ENCODE data around the gene ZFR2. TPM values are rescaled to one million over a fixed set of nuclear protein-coding genes. Genes with fewer than 3 reads are reported as not detected.
"Not testable (repeated sequence)": the region's sequence is repeated elsewhere in the genome, so short reads cannot be mapped to it uniquely, and the experiment has no call there.

The ZFR2 gene
- total RNA-seq, 1 experiment from 2014 or later, result not detected

- intact Hi-C loops (cut with micrococcal nuclease; ENCODE audit: unreplicated experiment), result no loop called here
- no peak for TF ChIP-seq CTCF (IDR thresholded peaks at IDR 0.05; ENCODE audit: unreplicated experiment)
These were observed 109.2 kb downstream of the ZFR2 start for GRCh38 chr19:3759482-3760254.

GRCh38 chr19:3758297-3758696 is 110.5 kb downstream of the ZFR2 start:
- CTCF ChIA-PET, result interaction anchor here (0.6 kb wide), 1 partner anchor 68 kb away, joined by 3 read pairs; no protein-coding TSS in a partner anchor
- intact Hi-C loops (cut with micrococcal nuclease; ENCODE audit: unreplicated experiment); H3K4me1 Mint-ChIP-seq (ENCODE audit: low read depth, unreplicated experiment); H3K27me3 Mint-ChIP-seq (ENCODE audit: unreplicated experiment); H3K9me3 Mint-ChIP-seq (ENCODE audit: low read depth, unreplicated experiment); H3K4me3 Mint-ChIP-seq (ENCODE audit: low read depth, unreplicated experiment); DNase-seq; H3K27ac Mint-ChIP-seq (ENCODE audit: unreplicated experiment); BruUV-seq (replicated peaks): not testable (repeated sequence)
- H3K36me3 Mint-ChIP-seq (ENCODE audit: insufficient read depth, unreplicated experiment), result peaks cover 34% of the 10 kb centered on the region

More at GRCh38 chr19:3759482-3760254, 109.2 kb downstream of the ZFR2 start:
- CTCF ChIA-PET, result no interaction called here
- no peak for DNase-seq
- Mint-ChIP-seq H3K36me3 (ENCODE audit: insufficient read depth, unreplicated experiment) (peaks cover 28% of the 10 kb centered on the region), H3K4me3 (ENCODE audit: low read depth, unreplicated experiment) (no peak overlapping the region), H3K4me1 (ENCODE audit: low read depth, unreplicated experiment) (peaks cover 7% of the 10 kb centered on the region), H3K27me3 (ENCODE audit: unreplicated experiment) (no peaks in the 10 kb centered on the region), H3K9me3 (ENCODE audit: low read depth, unreplicated experiment) (no peaks in the 10 kb centered on the region), H3K27ac (ENCODE audit: unreplicated experiment) (no peak overlapping the region)
- no TSS peak for BruUV-seq (replicated peaks)

GRCh38 chr19:3757705-3758104 is 111.1 kb downstream of the ZFR2 start:
- H3K4me3 Mint-ChIP-seq (ENCODE audit: low read depth, unreplicated experiment); H3K27me3 Mint-ChIP-seq (ENCODE audit: unreplicated experiment); DNase-seq; intact Hi-C loops (cut with micrococcal nuclease; ENCODE audit: unreplicated experiment); H3K27ac Mint-ChIP-seq (ENCODE audit: unreplicated experiment); BruUV-seq (replicated peaks); CTCF ChIA-PET; H3K4me1 Mint-ChIP-seq (ENCODE audit: low read depth, unreplicated experiment); H3K9me3 Mint-ChIP-seq (ENCODE audit: low read depth, unreplicated experiment): not testable (repeated sequence)
- peaks cover 31% of the 10 kb centered on the region for H3K36me3 Mint-ChIP-seq (ENCODE audit: insufficient read depth, unreplicated experiment)

Other genes with a start within 250 kb of the ZFR2 start
- gene CACTIN, start 242.2 kb downstream of the ZFR2 start, total RNA-seq (2022), result 20.2 and 21.4 TPM in 2 replicates
- 23.6 and 26.3 TPM in 2 replicates for gene PIP5K1C, start 168.6 kb downstream of the ZFR2 start, total RNA-seq (2022)
- 84.8 and 111 TPM in 2 replicates for gene TJP3, start 160.7 kb downstream of the ZFR2 start, total RNA-seq (2022)
- 18.1 and 19.6 TPM in 2 replicates for gene APBA3, start 107.3 kb downstream of the ZFR2 start, total RNA-seq (2022)
- gene MRPL54, start 106.4 kb downstream of the ZFR2 start, total RNA-seq (2022), result 26.1 and 31.0 TPM in 2 replicates
- gene RAX2, start 96.8 kb downstream of the ZFR2 start, total RNA-seq (2022), result not detected in 2 replicates
- not detected in 2 replicates for gene MATK, start 82.7 kb downstream of the ZFR2 start, total RNA-seq (2022)
- gene ATCAY, start 11.6 kb upstream of the ZFR2 start, total RNA-seq (2022), result not detected in 2 replicates
- not detected in 2 replicates for gene NMRK2, start 64.0 kb upstream of the ZFR2 start, total RNA-seq (2022)
- gene DAPK3, start 102.1 kb upstream of the ZFR2 start, total RNA-seq (2022), result 46.3 and 50.9 TPM in 2 replicates
- 1,011 and 1,166 TPM in 2 replicates for gene EEF2, start 116.4 kb upstream of the ZFR2 start, total RNA-seq (2022)
- 29.3 and 35.7 TPM in 2 replicates for gene PIAS4, start 138.7 kb upstream of the ZFR2 start, total RNA-seq (2022)
- gene ZBTB7A, start 197.9 kb upstream of the ZFR2 start, total RNA-seq (2022), result 38.0 and 44.7 TPM in 2 replicates

All from Calu3 (cell line).